ENCODE data around the gene KISS1R. TPM values are rescaled to one million over a fixed set of nuclear protein-coding genes. Genes with fewer than 3 reads are reported as not detected.
A peak's percentile ranks its signal among the peaks of the same experiment; 100 is the strongest.

KISS1R gene
- total RNA-seq, 1 donor from 2014 or later, result 6.1 TPM

GRCh38 chr19:931860-932647, 14.9 kb downstream of the KISS1R start:
- peaks cover 13% of the 10 kb centered on the region for H3K36me3 Mint-ChIP-seq (ENCODE audit: insufficient read depth)
- H3K27me3 Mint-ChIP-seq, result no peaks in the 10 kb centered on the region
- H3K9me3 Mint-ChIP-seq (ENCODE audit: low read depth), result no peaks in the 10 kb centered on the region
- DNase-seq (ENCODE audit: low spot score, unreplicated experiment), result no peak
- H3K4me3 Mint-ChIP-seq (ENCODE audit: low read depth), result no peak overlapping the region
- TF ChIP-seq CTCF (IDR thresholded peaks at IDR 0.05; ENCODE audit: unreplicated experiment), result no peak
- H3K4me1 Mint-ChIP-seq (ENCODE audit: low read depth), result peaks cover 3% of the 10 kb centered on the region
- H3K27ac Mint-ChIP-seq, result peak overlapping the region; percentile 29

GRCh38 chr19:932648-933552, 15.8 kb downstream of the KISS1R start:
- no peak for DNase-seq (ENCODE audit: low spot score, unreplicated experiment)
- Mint-ChIP-seq H3K36me3 (ENCODE audit: insufficient read depth) (peaks cover 17% of the 10 kb centered on the region), H3K9me3 (ENCODE audit: low read depth) (no peaks in the 10 kb centered on the region), H3K4me1 (ENCODE audit: low read depth) (peaks cover 4% of the 10 kb centered on the region), H3K27ac (peak overlapping the region; percentile 73), H3K27me3 (no peaks in the 10 kb centered on the region), H3K4me3 (ENCODE audit: low read depth) (no peak overlapping the region)
- no peak for TF ChIP-seq CTCF (IDR thresholded peaks at IDR 0.05; ENCODE audit: unreplicated experiment)

GRCh38 chr19:933553-933882, 16.4 kb downstream of the KISS1R start:
- H3K9me3 Mint-ChIP-seq (ENCODE audit: low read depth), result no peaks in the 10 kb centered on the region
- no peaks in the 10 kb centered on the region for H3K27me3 Mint-ChIP-seq
- DNase-seq (ENCODE audit: low spot score, unreplicated experiment), result no peak
- no peak overlapping the region for H3K4me3 Mint-ChIP-seq (ENCODE audit: low read depth)
- peaks cover 4% of the 10 kb centered on the region for H3K4me1 Mint-ChIP-seq (ENCODE audit: low read depth)
- no peak for TF ChIP-seq CTCF (IDR thresholded peaks at IDR 0.05; ENCODE audit: unreplicated experiment)
- H3K27ac Mint-ChIP-seq, result no peak overlapping the region
- H3K36me3 Mint-ChIP-seq (ENCODE audit: insufficient read depth), result peaks cover 19% of the 10 kb centered on the region

- Mint-ChIP-seq H3K4me3 (ENCODE audit: low read depth) (no peak overlapping the region), H3K9me3 (ENCODE audit: low read depth) (no peaks in the 10 kb centered on the region), H3K36me3 (ENCODE audit: insufficient read depth) (peaks cover 21% of the 10 kb centered on the region), H3K4me1 (ENCODE audit: low read depth) (peaks cover 6% of the 10 kb centered on the region), H3K27me3 (no peaks in the 10 kb centered on the region), H3K27ac (no peak overlapping the region)
- DNase-seq (ENCODE audit: low spot score, unreplicated experiment), result no peak
- no peak for TF ChIP-seq CTCF (IDR thresholded peaks at IDR 0.05; ENCODE audit: unreplicated experiment)
These were observed 17.2 kb downstream of the KISS1R start for GRCh38 chr19:934197-934840.

- no peak for TF ChIP-seq CTCF (IDR thresholded peaks at IDR 0.05; ENCODE audit: unreplicated experiment)
- Mint-ChIP-seq H3K27ac (peak overlapping the region; percentile 33), H3K4me3 (ENCODE audit: low read depth) (no peak overlapping the region), H3K36me3 (ENCODE audit: insufficient read depth) (peaks cover 22% of the 10 kb centered on the region), H3K27me3 (no peaks in the 10 kb centered on the region), H3K4me1 (ENCODE audit: low read depth) (peaks cover 7% of the 10 kb centered on the region), H3K9me3 (ENCODE audit: low read depth) (no peaks in the 10 kb centered on the region)
- DNase-seq (ENCODE audit: low spot score, unreplicated experiment), result no peak
These were observed 17.8 kb downstream of the KISS1R start for GRCh38 chr19:934865-935479.

Measured in progenitor cell of endocrine pancreas (in vitro differentiated cells).